Measurements from ENCODE around the gene CYTH1.

Gene CYTH1

GRCh38 chr17:78731904-78732303, 50.2 kb downstream of the CYTH1 start:
- no peak for FAIRE-seq

DNA sequence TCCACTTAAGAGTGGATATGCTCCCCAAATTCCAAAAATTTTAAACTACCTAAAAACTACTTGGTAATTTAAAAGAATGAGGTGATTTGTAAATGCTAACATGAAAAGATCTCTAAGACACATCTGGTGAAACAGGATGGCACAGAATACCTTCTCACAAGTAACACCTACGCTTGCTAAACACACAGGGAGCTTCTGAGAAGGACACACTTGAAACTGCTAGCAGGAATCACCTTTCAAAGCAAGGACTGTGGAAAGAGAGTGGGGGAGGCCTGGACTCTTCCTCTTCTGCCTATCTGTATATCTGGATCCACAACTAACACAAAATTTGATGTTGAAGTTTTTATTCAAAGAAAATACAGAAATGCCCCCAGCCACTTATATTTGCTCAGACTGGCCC, 52.4 kb downstream of the CYTH1 start:
- no peak for FAIRE-seq

DNA sequence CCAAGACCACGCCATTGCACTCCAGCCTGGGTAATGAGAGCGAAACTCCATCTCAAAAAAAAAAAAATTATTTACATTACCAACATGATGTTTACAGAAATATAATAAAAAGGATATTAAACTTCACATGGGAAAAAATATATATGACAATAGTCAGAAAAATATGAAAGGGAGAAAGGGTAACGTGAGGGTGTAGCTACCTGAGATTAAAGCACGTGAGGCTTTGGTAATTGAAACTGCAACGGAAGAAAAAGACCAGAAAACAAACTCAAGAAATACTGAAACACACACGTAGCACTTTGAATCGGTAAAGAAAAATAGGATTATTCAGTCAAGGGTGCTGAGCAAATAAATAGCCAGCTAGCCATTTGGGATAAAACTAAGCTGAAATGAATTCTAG, 53.6 kb downstream of the CYTH1 start:
- FAIRE-seq: no peak

DNA sequence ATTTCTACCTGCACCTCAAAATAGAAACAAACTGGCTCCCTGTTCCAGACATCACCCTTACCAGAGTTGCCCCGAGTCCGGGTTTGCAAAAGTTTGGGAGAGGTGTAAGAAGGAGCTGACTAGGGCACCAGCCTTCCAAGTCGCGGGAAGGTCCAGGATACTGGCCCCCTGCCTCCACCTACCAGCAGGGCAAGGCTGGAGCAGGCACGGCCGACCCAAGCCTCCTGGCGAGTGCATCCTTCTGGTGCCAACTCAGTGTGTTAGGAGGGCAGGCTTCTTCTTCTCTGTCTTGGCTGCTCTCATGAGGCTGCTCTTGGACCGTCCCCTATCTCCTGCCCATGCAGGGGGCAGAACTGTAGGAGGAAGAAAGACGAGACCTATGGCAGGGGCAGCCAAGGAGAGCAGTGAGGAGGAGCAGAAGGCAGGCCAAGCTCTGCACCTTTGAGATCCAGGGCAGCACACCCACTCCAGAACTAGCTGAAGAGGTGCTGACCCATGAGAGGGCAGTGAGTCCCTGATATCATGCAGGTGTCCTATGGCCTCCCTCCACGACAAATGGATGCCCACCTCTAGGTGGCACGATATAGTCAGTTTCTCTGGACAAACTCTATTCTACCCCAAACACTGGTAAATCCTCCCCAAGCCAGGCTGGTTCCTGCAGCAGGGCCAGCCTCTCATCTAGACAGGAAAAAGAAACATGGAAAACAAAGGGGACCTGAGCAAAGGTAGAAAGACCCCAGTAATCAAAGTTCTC, 54.4 kb downstream of the CYTH1 start:
- no peak for FAIRE-seq

DNA sequence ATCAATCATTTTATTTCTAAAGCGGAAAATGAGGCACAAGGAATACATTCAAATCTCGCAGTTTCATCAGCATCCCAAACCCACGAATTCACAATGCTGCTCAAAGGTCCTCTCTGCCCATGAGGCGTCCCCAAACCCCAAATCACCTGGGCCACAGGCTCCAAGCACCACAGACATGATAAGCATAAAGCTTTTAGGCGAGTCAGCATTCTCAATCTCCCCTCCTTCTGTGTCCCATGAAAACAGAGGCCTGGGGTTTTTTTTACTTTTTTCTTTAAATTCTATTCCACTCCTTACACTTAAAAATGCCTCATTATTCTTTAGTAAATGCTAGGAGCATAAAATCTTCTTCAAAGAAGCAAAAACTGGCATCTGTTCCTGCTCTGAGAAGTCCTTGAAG, 55.0 kb downstream of the CYTH1 start:
- no peak for FAIRE-seq

DNA sequence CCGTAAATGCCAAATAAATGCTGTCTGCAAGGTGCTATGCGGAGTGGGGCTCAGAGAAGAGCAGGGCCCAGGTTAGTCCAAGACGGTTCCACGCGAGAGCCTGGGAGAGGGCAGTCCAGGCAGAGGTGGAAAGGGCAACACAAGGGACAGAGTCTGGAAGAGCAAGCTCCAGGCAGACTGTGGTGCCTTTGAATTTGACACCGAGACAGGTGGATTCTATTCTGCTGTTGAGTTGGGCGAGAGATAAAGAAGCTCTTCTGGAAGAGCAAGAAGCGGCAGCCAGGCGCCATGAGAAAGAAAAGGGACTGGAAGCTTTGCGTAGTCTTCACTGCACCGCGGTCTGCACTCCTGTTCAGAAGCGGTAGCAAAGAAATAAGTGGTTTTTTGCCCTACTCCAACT, 55.6 kb downstream of the CYTH1 start:
- no peak for FAIRE-seq

DNA sequence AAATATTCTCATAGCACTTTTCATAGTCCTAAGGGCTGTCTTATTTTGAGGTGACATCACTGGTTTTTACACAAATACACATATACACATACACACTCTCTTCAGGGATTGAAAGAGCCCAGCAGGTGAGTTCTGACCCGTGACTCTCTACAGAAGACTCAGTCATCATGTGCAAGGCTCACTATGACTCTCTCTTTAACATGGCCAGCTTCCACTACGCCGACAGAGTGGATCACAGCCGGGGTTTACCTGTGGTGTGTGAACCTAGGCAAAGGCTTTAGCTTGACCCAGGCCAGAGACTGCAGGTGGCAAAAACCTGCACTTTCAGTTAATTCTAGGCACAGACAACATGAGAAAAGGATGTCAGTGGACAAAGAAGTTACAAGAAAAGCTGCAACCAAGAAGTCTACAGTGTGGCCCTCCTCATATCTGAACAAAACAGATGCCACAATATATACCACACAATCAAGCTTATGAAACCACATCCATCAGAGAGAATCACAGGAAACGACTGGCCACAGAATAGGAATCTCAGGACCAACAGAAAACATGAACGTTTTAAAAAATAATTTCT, 56.5 kb downstream of the CYTH1 start:
- no peak for FAIRE-seq

GRCh38 chr17:78724999-78725398, 57.1 kb downstream of the CYTH1 start:
- no peak for FAIRE-seq

- FAIRE-seq: no peak
Observed at GRCh38 chr17:78724544-78724943, 57.5 kb downstream of the CYTH1 start.

GRCh38 chr17:78723957-78724356, 58.1 kb downstream of the CYTH1 start:
- no peak for FAIRE-seq

- FAIRE-seq: no peak
Observed at GRCh38 chr17:78723001-78723796, 58.9 kb downstream of the CYTH1 start.

DNA sequence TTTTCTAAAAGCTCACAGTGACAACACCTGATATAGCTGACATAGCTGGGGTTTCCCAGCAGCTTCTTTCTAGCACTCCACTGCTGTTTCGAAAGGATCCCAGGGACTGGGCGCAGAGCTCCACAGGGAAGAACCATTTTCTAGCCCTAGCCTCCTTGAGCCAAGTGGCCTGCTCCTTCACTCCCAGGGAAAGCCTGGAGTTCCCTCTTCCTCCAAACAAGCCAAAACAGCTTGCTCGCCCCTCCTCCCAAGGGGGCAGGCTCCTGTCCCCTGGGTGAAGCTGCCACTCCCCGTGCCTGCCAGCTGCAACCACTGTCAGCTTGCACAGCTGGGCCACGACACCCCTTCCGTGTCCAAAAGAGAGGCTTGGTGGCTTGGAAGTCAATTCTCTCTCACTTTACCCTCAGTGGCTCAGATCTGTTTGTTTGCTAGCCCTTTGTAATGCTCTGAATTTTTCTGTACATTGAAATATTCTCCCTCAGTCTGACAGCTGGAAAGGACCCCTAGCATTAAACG, 59.8 kb downstream of the CYTH1 start:
- no peak for FAIRE-seq

DNA sequence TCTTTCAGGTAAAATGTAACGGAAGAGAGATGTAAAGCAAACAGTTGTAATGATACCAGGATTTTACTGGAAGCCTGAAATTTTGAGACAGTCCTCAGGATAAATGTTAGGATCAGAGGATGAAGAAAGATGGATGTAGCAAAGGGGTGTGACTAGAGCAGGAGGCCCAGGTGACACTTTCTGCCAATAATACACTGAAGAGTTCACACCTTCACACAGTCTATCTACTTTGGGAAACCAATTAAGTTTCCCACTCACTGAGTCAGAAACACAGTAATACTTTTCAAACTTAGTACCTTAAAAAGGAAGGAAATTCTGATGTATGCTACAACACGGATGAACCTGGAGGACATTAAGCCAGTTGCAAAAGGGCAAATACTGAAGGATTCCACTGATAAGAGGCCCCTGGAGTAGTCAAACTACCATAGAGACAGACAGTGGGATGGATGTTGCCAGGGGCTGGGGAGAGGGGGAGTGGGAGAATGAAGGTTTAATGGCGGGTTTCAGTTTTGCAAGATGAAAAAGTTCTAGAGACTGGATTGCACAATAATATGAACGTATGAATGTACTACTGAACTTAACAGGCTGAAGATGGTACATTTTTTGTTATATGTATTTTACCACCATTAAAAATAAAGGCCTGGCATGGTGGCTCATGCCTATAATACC, 62.3 kb downstream of the CYTH1 start:
- no peak for FAIRE-seq

- FAIRE-seq: no peak
Observed at GRCh38 chr17:78718575-78719208, 63.4 kb downstream of the CYTH1 start.

- no peak for FAIRE-seq
Observed at GRCh38 chr17:78717431-78717980, 64.6 kb downstream of the CYTH1 start.

DNA sequence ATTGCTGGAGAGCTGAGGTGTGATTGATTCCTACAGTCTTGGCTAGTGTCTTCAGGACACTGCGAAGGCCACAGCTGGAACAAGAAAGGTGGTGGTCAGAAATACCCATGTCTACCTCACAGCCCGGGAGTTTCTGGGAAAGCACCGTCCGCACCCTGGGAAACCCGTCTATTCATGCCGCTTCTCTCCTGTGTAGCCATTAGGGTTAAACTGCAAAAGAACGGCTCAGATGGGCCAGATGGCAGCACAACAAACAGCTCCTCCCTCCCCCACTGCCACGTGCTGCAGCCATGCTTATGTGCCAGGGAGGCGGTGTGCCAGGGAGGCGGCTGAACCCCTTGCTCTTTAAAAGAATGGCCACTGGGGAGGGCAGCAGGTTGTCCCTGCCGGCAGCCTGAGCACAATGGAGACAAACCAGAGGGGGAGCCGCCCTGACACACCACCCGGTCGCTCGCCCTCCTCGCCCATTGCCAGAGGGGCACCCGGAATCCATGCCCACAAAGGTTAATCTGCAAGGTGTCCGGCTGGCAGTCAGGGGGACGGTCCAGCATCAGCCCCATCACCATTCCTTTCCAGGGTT, 65.2 kb downstream of the CYTH1 start:
- FAIRE-seq: no peak

GRCh38 chr17:78716292-78716691, 65.8 kb downstream of the CYTH1 start:
- no peak for FAIRE-seq

DNA sequence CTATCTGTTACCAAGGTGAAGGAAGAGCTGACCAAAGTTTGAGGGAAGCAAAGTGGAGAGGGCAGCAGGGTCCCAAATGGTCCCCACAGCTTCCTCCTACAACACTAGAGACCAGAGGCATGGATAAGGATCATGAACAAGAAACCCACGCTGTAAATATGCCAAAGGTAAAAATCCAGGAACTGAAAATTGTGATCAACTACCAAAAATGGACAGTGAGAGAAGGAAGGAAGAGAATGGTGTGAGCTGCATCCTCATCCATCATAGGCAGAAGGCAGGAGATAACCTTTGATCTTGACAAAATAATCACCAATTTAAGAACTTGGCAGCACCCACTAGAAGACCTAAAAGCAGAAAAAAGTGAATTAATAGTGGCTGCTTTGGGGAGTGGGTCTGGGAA, 66.2 kb downstream of the CYTH1 start:
- no peak for FAIRE-seq

- no peak for FAIRE-seq
Observed at GRCh38 chr17:78715000-78715771, 66.9 kb downstream of the CYTH1 start.

DNA sequence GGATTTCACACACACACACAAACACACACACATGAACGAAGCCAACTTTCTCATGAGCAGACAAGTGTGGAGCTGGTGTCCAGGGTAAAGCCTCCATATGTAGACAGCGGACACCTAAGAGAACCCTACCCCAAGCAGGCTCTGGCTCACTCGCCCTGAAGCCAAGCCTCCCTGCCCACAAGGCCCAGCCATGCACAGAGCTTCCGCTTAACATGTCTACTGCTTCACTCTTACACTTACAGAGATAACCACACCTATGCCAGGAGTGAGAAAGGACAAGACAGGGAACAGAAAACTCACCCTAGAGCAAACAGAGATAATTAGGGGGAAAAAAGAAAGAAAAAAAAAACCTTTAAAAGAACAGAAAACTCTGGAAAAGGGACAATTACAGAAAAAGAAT, 67.5 kb downstream of the CYTH1 start:
- no peak for FAIRE-seq

GRCh38 chr17:78712043-78712442, 70.0 kb downstream of the CYTH1 start:
- FAIRE-seq: no peak
